Measurements from ENCODE around the gene DNAI1. TPM values are rescaled to one million over a fixed set of nuclear protein-coding genes. Genes with fewer than 3 reads are reported as not detected.

Gene DNAI1
- total and polyA plus RNA-seq, 4 donors: 4.6 to 26.2 (median 9.2) TPM

DNA sequence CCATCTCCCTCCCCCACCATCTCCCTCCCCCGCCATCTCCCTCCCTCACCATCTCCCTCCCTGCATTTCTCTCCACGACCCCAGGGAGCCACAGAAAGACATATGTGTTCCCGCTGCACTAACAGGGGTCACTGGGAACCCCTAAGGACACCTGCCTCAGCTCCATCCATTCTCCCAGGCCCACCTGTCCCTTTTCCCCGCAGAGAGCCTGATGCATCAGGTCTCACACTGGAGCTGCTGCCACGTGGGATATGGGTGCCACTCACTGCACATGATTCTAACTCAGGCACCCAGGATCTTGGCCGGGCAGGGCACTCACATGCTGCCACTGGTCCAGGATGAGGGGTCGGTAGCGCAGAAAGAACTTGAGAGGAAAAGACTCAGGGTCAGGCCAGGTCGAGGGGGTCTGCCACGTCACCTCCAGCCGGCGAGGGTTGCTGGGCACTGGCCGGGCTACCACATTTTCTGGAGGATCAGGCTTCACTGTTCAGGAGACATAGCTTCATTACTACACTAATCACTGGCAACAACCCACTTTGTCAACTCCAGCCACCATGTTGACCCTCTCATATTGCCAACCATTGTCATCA, 97.4 kb downstream of the DNAI1 start:
- no peak for ATAC-seq (ENCODE audit: insufficient read depth, low FRiP score)
- DNase-seq: no peak
- Histone ChIP-seq H3K4me1 (ENCODE audit: control insufficient read depth in 5 of 5, insufficient read depth in 5 of 5, low read length in 5 of 5) (peaks cover 0 to 35% (median 19%) of the 10 kb centered on the region in 5 donors), H3K9ac (ENCODE audit: insufficient read depth in 1 of 2, low read length in 2 of 2) (no peak overlapping the region), H3K27me3 (ENCODE audit: control insufficient read depth in 3 of 3, insufficient read depth in 3 of 3, low read length in 2 of 3) (peaks cover 0 to 30% (median 0%) of the 10 kb centered on the region in 3 donors), H3K36me3 (ENCODE audit: control insufficient read depth in 4 of 4, insufficient read depth in 4 of 4, low read length in 4 of 4) (peaks cover 0 to 12% (median 3%) of the 10 kb centered on the region in 4 donors), H3K9me3 (ENCODE audit: control insufficient read depth in 4 of 4, insufficient read depth in 3 of 4, low read length in 3 of 4) (peaks cover 0 to 2% (median 0%) of the 10 kb centered on the region in 4 donors), H3K27ac (ENCODE audit: low read depth in 1 of 2, low read length in 1 of 2) (no peak overlapping the region), H3K4me3 (no peak overlapping the region)
- 84 to 86% methylated on average over 13 of the region's 13 CpGs for whole genome bisulfite sequencing, 2 donors
- TF ChIP-seq, protein P1, sequence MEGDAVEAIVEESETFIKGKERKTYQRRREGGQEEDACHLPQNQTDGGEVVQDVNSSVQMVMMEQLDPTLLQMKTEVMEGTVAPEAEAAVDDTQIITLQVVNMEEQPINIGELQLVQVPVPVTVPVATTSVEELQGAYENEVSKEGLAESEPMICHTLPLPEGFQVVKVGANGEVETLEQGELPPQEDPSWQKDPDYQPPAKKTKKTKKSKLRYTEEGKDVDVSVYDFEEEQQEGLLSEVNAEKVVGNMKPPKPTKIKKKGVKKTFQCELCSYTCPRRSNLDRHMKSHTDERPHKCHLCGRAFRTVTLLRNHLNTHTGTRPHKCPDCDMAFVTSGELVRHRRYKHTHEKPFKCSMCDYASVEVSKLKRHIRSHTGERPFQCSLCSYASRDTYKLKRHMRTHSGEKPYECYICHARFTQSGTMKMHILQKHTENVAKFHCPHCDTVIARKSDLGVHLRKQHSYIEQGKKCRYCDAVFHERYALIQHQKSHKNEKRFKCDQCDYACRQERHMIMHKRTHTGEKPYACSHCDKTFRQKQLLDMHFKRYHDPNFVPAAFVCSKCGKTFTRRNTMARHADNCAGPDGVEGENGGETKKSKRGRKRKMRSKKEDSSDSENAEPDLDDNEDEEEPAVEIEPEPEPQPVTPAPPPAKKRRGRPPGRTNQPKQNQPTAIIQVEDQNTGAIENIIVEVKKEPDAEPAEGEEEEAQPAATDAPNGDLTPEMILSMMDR (IDR thresholded peaks at IDR 0.05; ENCODE audit: control extremely low read depth, extremely low read depth): no peak

DNA sequence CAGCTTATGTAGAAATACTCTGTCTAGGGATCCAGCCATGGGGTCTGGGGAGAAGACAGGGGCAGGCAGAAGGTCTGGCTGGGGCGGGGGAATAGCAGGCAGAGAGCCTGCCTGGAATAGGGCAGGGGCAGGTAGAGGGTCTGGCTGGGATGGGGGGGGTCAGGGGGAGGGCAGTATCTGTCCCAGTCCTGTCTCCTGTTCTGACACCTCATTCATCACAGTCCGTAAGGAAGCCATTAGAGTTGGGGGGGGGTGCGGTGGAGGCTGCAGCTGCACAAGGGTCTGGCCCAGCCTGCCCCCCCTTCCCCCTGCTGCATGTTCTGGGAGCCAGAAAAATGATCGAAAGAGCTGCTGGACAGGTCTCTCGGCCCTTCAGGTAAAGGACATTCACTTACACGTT, 98.3 kb downstream of the DNAI1 start:
- H3K36me3 ChIP-seq (ENCODE audit: control insufficient read depth in 4 of 4, insufficient read depth in 4 of 4, low read length in 4 of 4): peaks cover 0 to 12% (median 3%) of the 10 kb centered on the region in 4 donors
- no peak for DNase-seq
- no peak overlapping the region for H3K9ac ChIP-seq (ENCODE audit: insufficient read depth in 1 of 2, low read length in 2 of 2)
- peaks cover 0 to 30% (median 0%) of the 10 kb centered on the region in 3 donors for H3K27me3 ChIP-seq (ENCODE audit: control insufficient read depth in 3 of 3, insufficient read depth in 3 of 3, low read length in 2 of 3)
- H3K9me3 ChIP-seq (ENCODE audit: control insufficient read depth in 4 of 4, insufficient read depth in 3 of 4, low read length in 3 of 4): peaks cover 0 to 4% (median 0%) of the 10 kb centered on the region in 4 donors
- 69 to 83% methylated on average over 5 to 6 of the region's 6 CpGs for WGBS, 2 donors
- H3K4me1 ChIP-seq (ENCODE audit: control insufficient read depth in 5 of 5, insufficient read depth in 5 of 5, low read length in 5 of 5): peaks cover 0 to 44% (median 25%) of the 10 kb centered on the region in 5 donors
- TF ChIP-seq, protein P1 (IDR thresholded peaks at IDR 0.05; ENCODE audit: control extremely low read depth, extremely low read depth): no peak
- H3K27ac ChIP-seq (ENCODE audit: low read depth in 1 of 2, low read length in 1 of 2): no peak overlapping the region
- H3K4me3 ChIP-seq: no peak overlapping the region
- ATAC-seq (ENCODE audit: insufficient read depth, low FRiP score): no peak

- DNase-seq (no peak), ATAC-seq (ENCODE audit: insufficient read depth, low FRiP score) (no peak)
- TF ChIP-seq, protein P1 (IDR thresholded peaks at IDR 0.05; ENCODE audit: control extremely low read depth, extremely low read depth): no peak
- Histone ChIP-seq H3K36me3 (ENCODE audit: control insufficient read depth in 4 of 4, insufficient read depth in 4 of 4, low read length in 4 of 4) (peaks cover 0 to 17% (median 4%) of the 10 kb centered on the region in 4 donors), H3K27me3 (ENCODE audit: control insufficient read depth in 3 of 3, insufficient read depth in 3 of 3, low read length in 2 of 3) (peaks cover 0 to 28% (median 0%) of the 10 kb centered on the region in 3 donors), H3K4me1 (ENCODE audit: control insufficient read depth in 5 of 5, insufficient read depth in 5 of 5, low read length in 5 of 5) (peaks cover 0 to 45% (median 25%) of the 10 kb centered on the region in 5 donors), H3K9ac (ENCODE audit: insufficient read depth in 1 of 2, low read length in 2 of 2) (no peak overlapping the region), H3K9me3 (ENCODE audit: control insufficient read depth in 4 of 4, insufficient read depth in 3 of 4, low read length in 3 of 4) (peaks cover 0 to 7% (median 2%) of the 10 kb centered on the region in 4 donors), H3K27ac (ENCODE audit: low read depth in 1 of 2, low read length in 1 of 2) (no peak overlapping the region), H3K4me3 (no peak overlapping the region)
- WGBS, 2 donors: 73 to 81% methylated on average over 19 of the region's 19 CpGs
Measured at GRCh38 chr9:34557426-34558321, 99.1 kb downstream of the DNAI1 start.
